Cardiac fibroblast (primary cell): ENCODE results near the gene POLA2.
"Not testable (repeated sequence)": the region's sequence is repeated elsewhere in the genome, so short reads cannot be mapped to it uniquely, and the experiment has no call there.

Experiments
- DNase-seq, 2 donors: peaks; one replicate each; pipeline versions ENCODE4 v3.0.0 to v3.0.0-alpha.2; 2010; ENCODE audit warnings: low read depth in 2 of 2
- H3K4me3 ChIP-seq, 2 donors: replicated peaks in 1 of 2; 1 replicate in 1 of 2; 2 replicates in 1 of 2; pipeline ENCODE4 v1.5.1; 2011; ENCODE audit warnings: low read depth in 2 of 2, low read length in 2 of 2, mild to moderate bottlenecking in 2 of 2, moderate library complexity in 1 of 2
- CTCF ChIP-seq: IDR thresholded peaks from one replicate; pipeline ENCODE4 v1.5.1; 2011; ENCODE audit warnings: low read depth, mild to moderate bottlenecking, low read length, inconsistent platforms

Gene POLA2

DNA sequence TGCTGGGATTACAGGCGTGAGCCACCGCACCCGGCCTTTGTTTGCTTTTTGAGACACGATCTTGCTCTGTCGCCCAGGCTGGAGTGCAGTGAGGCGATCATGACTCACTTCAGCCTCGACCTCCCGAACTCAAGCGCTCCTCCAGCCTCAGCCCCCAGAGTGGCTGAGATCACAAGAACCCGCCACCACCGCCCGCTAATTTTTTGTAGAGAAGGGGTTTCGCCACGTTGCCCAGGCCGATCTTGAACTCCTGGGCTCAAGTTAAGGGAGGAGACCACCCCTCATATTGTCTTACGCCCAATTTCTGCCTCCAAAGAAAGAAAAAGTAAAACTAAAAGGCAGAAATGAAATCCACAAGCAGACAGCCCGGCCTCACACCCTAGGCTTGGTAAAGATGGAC, 1.5 kb upstream of the POLA2 start:
- TF ChIP-seq CTCF = no peak
- no peak for DNase-seq
- H3K4me3 ChIP-seq = no peak overlapping the region

- peak overlapping the region; percentile 63 to 78 for H3K4me3 ChIP-seq
- no peak for TF ChIP-seq CTCF
- no peak for DNase-seq
These were observed 789 bp upstream of the POLA2 start for GRCh38 chr11:65260756-65261590.

DNA sequence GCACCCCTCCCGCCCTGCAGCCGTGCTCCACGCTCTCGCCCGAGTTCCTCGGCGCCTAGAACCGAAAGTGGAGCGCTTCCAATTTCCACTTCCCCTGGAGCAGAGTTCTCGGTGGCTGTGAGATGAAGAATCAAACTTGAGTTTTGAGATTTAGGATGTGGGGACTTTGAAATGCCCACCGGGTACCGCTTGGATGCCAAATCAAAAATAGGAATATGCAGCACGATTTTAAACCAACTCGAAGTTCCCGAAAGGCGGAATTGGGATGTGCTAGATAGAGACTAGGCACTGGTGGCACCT, 569 bp downstream of the POLA2 start:
- peak in 1 of 2 donors; percentile 60 for DNase-seq
- no peak for TF ChIP-seq CTCF

GRCh38 chr11:65262776-65263175, 1.0 kb downstream of the POLA2 start:
- TF ChIP-seq CTCF = no peak
- H3K4me3 ChIP-seq = peak overlapping the region; percentile 78 to 81
- DNase-seq = no peak

More for the DNA sequence above, 569 bp downstream of the POLA2 start:
- H3K4me3 ChIP-seq = peak overlapping the region; percentile 78 to 81

GRCh38 chr11:65264747-65265146, 3.0 kb downstream of the POLA2 start:
- H3K4me3 ChIP-seq, DNase-seq: not testable (repeated sequence)

DNA sequence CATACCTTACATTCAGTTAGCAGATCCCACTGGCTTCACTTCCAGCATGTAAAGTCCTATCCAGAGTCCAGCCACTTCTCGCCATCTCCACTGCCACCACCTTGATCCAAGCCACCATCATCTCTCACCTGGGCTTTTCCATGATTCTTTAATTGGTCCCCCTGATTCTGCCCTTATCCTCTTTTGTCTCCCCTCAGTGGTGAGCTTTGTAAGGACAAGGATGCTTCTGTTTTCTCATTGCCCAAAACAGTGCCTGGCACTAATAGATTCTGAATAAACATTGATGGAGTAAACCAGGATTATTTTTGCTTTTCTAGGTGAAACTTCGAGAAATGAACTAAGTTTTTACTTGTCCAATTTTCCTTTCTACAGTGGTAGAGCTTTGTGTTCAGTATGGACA, 4.4 kb downstream of the POLA2 start:
- no peak for DNase-seq
- peak; percentile 48 for TF ChIP-seq CTCF
- no peak overlapping the region for H3K4me3 ChIP-seq

DNA sequence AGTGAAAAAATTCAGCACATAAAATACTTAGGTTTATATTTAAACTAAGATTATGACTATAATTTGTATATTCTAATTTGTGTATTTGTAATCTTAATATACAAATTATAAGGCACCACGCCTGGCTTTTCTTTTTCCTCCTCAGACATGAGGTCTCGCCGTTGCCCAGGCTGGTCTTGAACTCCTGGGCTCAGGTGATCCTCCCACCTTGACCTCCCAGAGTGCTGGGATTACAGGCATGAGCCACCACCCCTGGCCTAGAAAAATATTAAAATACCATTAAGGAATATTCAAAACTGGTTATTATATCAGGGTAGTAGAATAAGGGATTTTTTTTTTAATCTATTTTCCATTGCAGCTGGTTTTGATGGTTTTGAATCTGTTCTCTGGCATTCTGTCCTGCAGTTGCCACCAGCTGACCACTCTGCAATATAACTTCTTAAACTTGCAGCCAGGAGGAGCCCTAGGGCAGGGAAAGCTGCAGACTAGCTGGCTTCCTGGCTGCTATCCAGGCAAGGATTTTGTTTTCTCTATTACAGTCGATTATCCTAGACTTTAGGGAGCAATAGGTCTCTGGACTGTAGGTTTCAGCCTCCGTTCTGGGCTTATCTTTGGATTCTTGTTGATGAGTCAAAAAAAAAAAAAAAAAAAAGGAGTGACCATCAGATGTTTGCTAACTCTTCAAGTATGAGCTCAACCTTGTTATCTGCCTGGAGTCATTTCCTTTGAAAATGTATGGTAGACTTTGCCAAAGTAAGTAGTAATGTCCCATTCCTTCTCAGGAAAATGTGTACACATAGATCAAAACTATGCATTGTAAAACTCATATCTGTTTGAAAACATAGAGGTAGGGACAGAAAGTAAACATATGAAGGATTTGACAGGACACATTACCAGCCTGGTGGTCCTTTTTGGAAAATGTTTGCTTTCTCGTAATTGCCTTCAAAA, 13.2 kb downstream of the POLA2 start:
- peak; percentile 99 for DNase-seq
- TF ChIP-seq CTCF = peak; percentile 71
- no peak overlapping the region for H3K4me3 ChIP-seq
